GM12892 (cell line): ENCODE measurements around the gene AKT3.
A peak's percentile ranks its signal among the peaks of the same experiment; 100 is the strongest.

Experiments
- DNase-seq: peaks from one replicate; pipeline ENCODE4 v3.0.0; 2011; ENCODE audit not compliant: insufficient read length
- FAIRE-seq: peaks from 2 replicates; lab custom pipeline; 2011; peaks lifted over from hg19 to GRCh38; lab: Jason Lieb, UNC
- POLR2A ChIP-seq: IDR thresholded peaks from 2 replicates; pipeline ENCODE4 v1.6.1; 2011; ENCODE audit warnings: low read depth, low read length, control low read depth
- POLR2AphosphoS5 ChIP-seq: IDR thresholded peaks from 2 replicates; pipeline ENCODE4 v1.6.1; 2011; ENCODE audit warnings: low read depth, low read length, control low read depth
- TAF1 ChIP-seq: IDR thresholded peaks from 2 replicates; pipeline ENCODE4 v1.6.1; 2011; ENCODE audit warnings: low read depth, mild to moderate bottlenecking, control low read depth, low read length, borderline replicate concordance

AKT3 gene

DNA sequence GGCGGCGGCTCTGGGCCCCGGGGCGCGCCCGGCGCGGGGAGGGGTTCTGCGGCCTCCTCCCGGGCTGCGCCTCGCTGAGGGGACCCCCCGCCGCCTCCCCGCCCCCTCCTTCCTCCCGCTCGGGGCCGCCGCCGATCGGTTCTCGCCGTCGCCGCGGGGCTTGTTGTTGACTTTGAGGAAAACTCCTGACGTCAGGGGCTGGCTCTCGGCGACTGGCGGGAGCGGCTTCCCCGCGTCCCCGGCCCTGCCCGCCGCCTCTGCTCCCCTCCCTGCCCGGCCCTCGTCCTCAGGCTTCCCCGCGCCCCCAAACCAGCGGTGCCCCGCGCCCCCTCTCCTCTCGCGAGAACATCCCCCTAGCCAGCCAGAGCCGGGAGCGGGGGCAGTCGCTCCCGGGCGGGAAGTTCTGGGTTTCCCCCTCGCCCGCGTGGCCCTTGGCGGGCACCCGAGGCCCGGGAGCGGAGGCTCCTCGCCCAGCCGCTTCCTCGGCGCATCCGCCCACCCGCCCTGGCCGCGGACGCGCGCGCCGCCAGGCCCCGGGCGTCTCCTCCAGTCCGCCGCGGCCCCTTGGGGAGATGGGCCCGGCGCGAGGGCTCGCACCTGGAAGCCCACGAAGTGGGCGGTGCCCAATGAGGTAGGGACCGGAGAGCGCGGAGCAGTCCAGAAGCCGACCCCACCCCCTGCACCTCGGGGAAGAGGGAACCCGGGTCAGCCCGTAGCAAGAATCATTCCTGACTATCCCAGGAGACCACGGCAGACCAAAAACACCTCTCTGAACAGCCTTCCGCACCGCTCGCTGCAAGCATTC is 611 bp upstream of the AKT3 start:
- peak; percentile 74 for FAIRE-seq
- TF ChIP-seq TAF1 (no peak), POLR2A (0 out of 2 replicates have a peak, but pooled peaks have one; percentile 9)
- peak; percentile 41 for DNase-seq

- DNase-seq (peak; percentile 14), FAIRE-seq (no peak)
- TF ChIP-seq POLR2AphosphoS5 (no peak), POLR2A (no peak), TAF1 (no peak)
Measured at GRCh38 chr1:243849421-243850201, 432 bp downstream of the AKT3 start.

- DNase-seq (no peak), FAIRE-seq (peak; percentile 90)
- TF ChIP-seq TAF1, result no peak
- no peak for TF ChIP-seq POLR2AphosphoS5
- TF ChIP-seq POLR2A, result no peak
Measured at GRCh38 chr1:243848858-243849420, 1.1 kb downstream of the AKT3 start.

- DNase-seq (no peak), FAIRE-seq (peak; percentile 88)
- TF ChIP-seq POLR2A (no peak), POLR2AphosphoS5 (no peak), TAF1 (no peak)
Measured at GRCh38 chr1:243848165-243848857, 1.7 kb downstream of the AKT3 start.

- DNase-seq (no peak), FAIRE-seq (no peak)
- no peak for TF ChIP-seq POLR2AphosphoS5
- no peak for TF ChIP-seq POLR2A
- no peak for TF ChIP-seq TAF1
Measured at GRCh38 chr1:243846761-243847160, 3.3 kb downstream of the AKT3 start.

GRCh38 chr1:243845888-243846287 is 4.2 kb downstream of the AKT3 start:
- FAIRE-seq, result no peak
- TF ChIP-seq POLR2A (no peak), POLR2AphosphoS5 (no peak), TAF1 (no peak)
- DNase-seq, result no peak

DNA sequence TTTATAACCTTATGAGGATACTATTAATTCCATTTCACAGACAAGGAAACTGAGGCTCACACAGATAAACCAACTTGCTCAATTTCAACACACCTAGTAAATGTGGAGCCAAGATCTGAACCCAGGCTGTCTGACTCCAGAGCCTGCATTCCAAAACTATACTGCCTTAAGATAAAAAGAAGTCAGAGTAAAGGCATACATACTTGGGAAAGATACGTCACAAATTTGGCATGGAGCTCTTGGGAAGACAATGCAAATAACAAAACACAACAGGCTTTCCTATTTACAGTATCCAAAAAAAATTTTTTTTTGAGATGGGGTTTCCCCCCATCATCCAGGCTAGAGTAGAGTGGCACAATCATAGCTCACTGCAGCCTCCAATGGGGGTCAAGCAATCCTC is 5.9 kb downstream of the AKT3 start:
- DNase-seq (no peak), FAIRE-seq (no peak)
- no peak for TF ChIP-seq POLR2A

GRCh38 chr1:243842978-243843511 is 7.0 kb downstream of the AKT3 start:
- DNase-seq (no peak), FAIRE-seq (no peak)
- TF ChIP-seq POLR2AphosphoS5, result no peak

DNA sequence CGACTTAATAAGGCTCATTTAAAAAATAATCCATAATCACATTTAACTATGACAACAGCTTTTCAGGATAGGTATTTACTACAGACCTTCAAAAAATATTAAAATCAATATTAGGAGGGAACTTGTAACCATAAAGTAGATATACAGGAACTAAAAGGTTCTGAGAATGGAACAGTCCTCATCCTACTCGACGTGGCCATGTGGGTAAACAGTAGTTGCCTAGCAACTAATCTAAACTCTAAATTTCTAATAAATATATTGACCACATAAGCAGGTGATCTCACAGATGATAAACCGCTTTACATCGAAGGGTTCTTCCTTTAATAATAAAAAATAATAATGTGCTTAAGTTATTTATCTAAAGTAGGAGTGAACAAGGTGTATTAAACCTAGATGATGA is 7.9 kb downstream of the AKT3 start:
- DNase-seq (no peak), FAIRE-seq (no peak)
- no peak for TF ChIP-seq POLR2AphosphoS5
- TF ChIP-seq POLR2A, result no peak
- TF ChIP-seq TAF1, result no peak

- no peak for DNase-seq
- TF ChIP-seq POLR2AphosphoS5 (no peak), POLR2A (no peak), TAF1 (no peak)
- FAIRE-seq, result no peak
Measured at GRCh38 chr1:243841507-243841906, 8.5 kb downstream of the AKT3 start.

DNA sequence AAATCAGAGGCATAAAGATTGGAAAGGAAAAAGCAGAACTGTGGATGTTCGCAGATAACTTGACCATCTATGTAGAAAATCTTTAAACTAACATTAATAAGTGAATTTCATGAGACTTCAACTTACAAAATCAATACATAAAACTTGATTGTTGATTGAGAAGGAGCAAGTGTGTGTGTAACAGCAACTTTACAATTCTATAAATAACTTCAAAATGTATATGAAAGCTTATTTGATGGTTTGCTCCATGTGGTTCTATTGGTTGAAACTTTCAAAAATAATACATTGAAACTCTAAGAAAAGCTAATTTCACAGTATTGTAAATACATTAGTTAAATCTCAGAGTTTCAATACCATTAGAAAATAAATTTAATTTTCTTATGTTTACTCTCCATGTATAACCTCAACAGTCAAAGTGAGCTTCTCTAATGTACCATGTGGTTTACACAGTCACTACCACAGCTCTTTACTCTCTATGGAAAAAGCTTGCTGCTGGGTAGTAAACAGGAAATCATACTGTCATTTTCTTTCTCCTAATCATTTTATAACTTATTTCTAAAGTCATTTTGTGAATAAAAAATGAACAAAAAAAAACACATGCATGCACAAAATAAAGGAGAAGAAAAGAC is 12.0 kb downstream of the AKT3 start:
- FAIRE-seq, result no peak
- no peak for DNase-seq
- TF ChIP-seq TAF1 (no peak), POLR2AphosphoS5 (no peak), POLR2A (no peak)
